Activated T-cell treated with anti-CD3 and anti-CD28 coated beads for 48 hours (primary cell): ENCODE results near the gene EIF1.
A peak's percentile ranks its signal among the peaks of the same experiment; 100 is the strongest.
"Not testable (repeated sequence)": the region's sequence is repeated elsewhere in the genome, so short reads cannot be mapped to it uniquely, and the experiment has no call there.

ENCODE experiments used
- DNase-seq: peaks from one replicate; pipeline ENCODE4 v3.0.0-alpha.2; 2020; ENCODE audit warnings: low read depth

The EIF1 gene

GRCh38 chr17:41678907-41679739 is 9.6 kb upstream of the EIF1 start:
- peak; percentile 48 for DNase-seq

- DNase-seq, result no peak
Observed at GRCh38 chr17:41679740-41680425, 8.8 kb upstream of the EIF1 start.

- DNase-seq, result no peak
Observed at GRCh38 chr17:41680426-41681040, 8.2 kb upstream of the EIF1 start.

GRCh38 chr17:41681776-41682175 is 6.9 kb upstream of the EIF1 start:
- no peak for DNase-seq

GRCh38 chr17:41682631-41683030 is 6.1 kb upstream of the EIF1 start:
- DNase-seq, result no peak

- DNase-seq, result no peak
Observed at GRCh38 chr17:41683441-41684007, 5.2 kb upstream of the EIF1 start.

GRCh38 chr17:41684035-41684434 is 4.7 kb upstream of the EIF1 start:
- no peak for DNase-seq

- DNase-seq, result not testable (repeated sequence)
Observed at GRCh38 chr17:41685753-41686152, 2.9 kb upstream of the EIF1 start.

- no peak for DNase-seq
Observed at GRCh38 chr17:41686281-41686680, 2.4 kb upstream of the EIF1 start.

- peak; percentile 44 for DNase-seq
Observed at GRCh38 chr17:41687828-41688640, 651 bp upstream of the EIF1 start.

- no peak for DNase-seq
Observed at GRCh38 chr17:41689497-41690299, 1.0 kb downstream of the EIF1 start.

- DNase-seq, result no peak
Observed at GRCh38 chr17:41690497-41690896, 1.8 kb downstream of the EIF1 start.

GRCh38 chr17:41691031-41691777 is 2.5 kb downstream of the EIF1 start:
- DNase-seq, result no peak

GRCh38 chr17:41692722-41693521 is 4.2 kb downstream of the EIF1 start:
- DNase-seq, result no peak

- DNase-seq, result no peak
Observed at GRCh38 chr17:41695134-41695661, 6.5 kb downstream of the EIF1 start.

- no peak for DNase-seq
Observed at GRCh38 chr17:41695954-41696757, 7.5 kb downstream of the EIF1 start.

- no peak for DNase-seq
Observed at GRCh38 chr17:41697122-41697962, 8.7 kb downstream of the EIF1 start.
